LNCaP clone FGC (cell line): ENCODE data around the gene CLDN6.

ENCODE experiments used
- DNase-seq: peaks from one replicate; pipeline ENCODE4 v3.0.0-alpha.2; 2011; ENCODE audit warnings: low read depth
- H3K4me3 ChIP-seq: 2 replicates; pipeline ENCODE4 v1.5.1; 2011; ENCODE audit warnings: mild to moderate bottlenecking, low read depth, low read length, control low read depth
- CTCF ChIP-seq: IDR thresholded peaks from 2 replicates; pipeline ENCODE4 v1.5.1; 2012; ENCODE audit warnings: mild to moderate bottlenecking; ENCODE audit not compliant: control insufficient read depth, insufficient read depth; ENCODE audit errors: extremely low read depth

CLDN6 gene

GRCh38 chr16:3022208-3022683 is 4.3 kb upstream of the CLDN6 start:
- TF ChIP-seq CTCF: no peak
- H3K4me3 ChIP-seq: no peak overlapping the region
- no peak for DNase-seq

- H3K4me3 ChIP-seq: peak overlapping the region; percentile 66
- no peak for DNase-seq
- TF ChIP-seq CTCF: peak; percentile 41
These were observed 3.6 kb upstream of the CLDN6 start for GRCh38 chr16:3021449-3022207.

GRCh38 chr16:3020604-3021448 is 2.8 kb upstream of the CLDN6 start:
- TF ChIP-seq CTCF: no peak
- DNase-seq: no peak

GRCh38 chr16:3020247-3020603 is 2.2 kb upstream of the CLDN6 start, which contains the start of gene TNFRSF12A:
Gene TNFRSF12A (plus strand): TSS chr16:3020368. CDS start chr16:3020398, 30 bp downstream.
- TF ChIP-seq CTCF: no peak
- DNase-seq: no peak
- H3K4me3 ChIP-seq: peak within 1 kb of the TSS; percentile 66

More at GRCh38 chr16:3020604-3021448, 2.8 kb upstream of the CLDN6 start:
- peak overlapping the region; percentile 66 for H3K4me3 ChIP-seq

- DNase-seq: no peak
- H3K4me3 ChIP-seq: peak overlapping the region; percentile 66
- no peak for TF ChIP-seq CTCF
These were observed 1.7 kb upstream of the CLDN6 start for GRCh38 chr16:3019594-3020246.

- no peak for TF ChIP-seq CTCF
- no peak overlapping the region for H3K4me3 ChIP-seq
- no peak for DNase-seq
These were observed 639 bp downstream of the CLDN6 start for GRCh38 chr16:3017344-3017743.
